Neural cell (in vitro differentiated cells): ENCODE measurements around the gene GATA2. TPM values are rescaled to one million over a fixed set of nuclear protein-coding genes. Genes with fewer than 3 reads are reported as not detected.

Experiments used
- H2AFZ ChIP-seq: fragments of 200-600, 300-800 bp; sonication (generic), shearing (Covaris generic); 2 replicates; pipeline ENCODE4 v1.6.0; 2014; ENCODE audit warnings: low read depth, mild to moderate bottlenecking, antibody characterized with exemption, low read length, moderate library complexity
- H3F3A ChIP-seq: fragments of 200-600 bp; shearing (Covaris generic); 2 replicates; pipeline ENCODE4 v1.6.1; 2016; ENCODE audit warnings: mild to moderate bottlenecking, moderate library complexity, mixed read lengths, antibody characterized with exemption, low read length; ENCODE audit not compliant: insufficient read depth, poor library complexity, severe bottlenecking
- H3K27ac ChIP-seq: fragments of 200-600, 300-800 bp; sonication (generic), shearing (Covaris generic); 2 replicates; pipeline ENCODE4 v1.5.1; 2014; ENCODE audit warnings: mild to moderate bottlenecking, low read length, moderate library complexity
- H3K27me3 ChIP-seq: fragments of 300-800, 200-600 bp; sonication (generic), shearing (Covaris generic); 2 replicates; pipeline ENCODE4 v1.6.0; 2014; ENCODE audit warnings: mild to moderate bottlenecking, low read depth, low read length, moderate library complexity; ENCODE audit not compliant: insufficient read depth
- H3K36me3 ChIP-seq: fragments of 300-800, 200-600 bp; sonication (generic), shearing (Covaris generic); 2 replicates; pipeline ENCODE4 v1.5.1; 2014; ENCODE audit warnings: mild to moderate bottlenecking, antibody characterized with exemption, low read length, moderate library complexity; ENCODE audit not compliant: insufficient read depth
- H3K4me2 ChIP-seq: fragments of 300-800, 200-600 bp; sonication (generic), shearing (Covaris generic); 2 replicates; pipeline ENCODE4 v1.6.0; 2014; ENCODE audit warnings: mild to moderate bottlenecking, low read length
- H3K4me3 ChIP-seq: fragments of 300-800, 200-600 bp; sonication (generic), shearing (Covaris generic); 2 replicates; pipeline ENCODE4 v1.5.1; 2014; ENCODE audit warnings: mild to moderate bottlenecking, low read length, moderate library complexity
- H3K79me2 ChIP-seq: fragments of 200-600 bp; shearing (Covaris generic); replicated peaks from 2 replicates; pipeline ENCODE4 v1.6.0; 2014; ENCODE audit warnings: mild to moderate bottlenecking, low read length, moderate library complexity; ENCODE audit not compliant: insufficient read depth
- H3K9ac ChIP-seq: fragments of 300-800, 200-600 bp; sonication (generic), shearing (Covaris generic); 2 replicates; pipeline ENCODE4 v1.6.1; 2016; ENCODE audit warnings: mild to moderate bottlenecking, low read length, mixed read lengths
- H3K9me2 ChIP-seq: fragments of 200-600 bp; shearing (Covaris generic); 2 replicates; pipeline ENCODE4 v1.6.1; 2016; ENCODE audit warnings: mild to moderate bottlenecking, low read length, mixed read lengths; ENCODE audit not compliant: insufficient read depth
- H3K9me3 ChIP-seq: fragments of 200-600, 300-800 bp; sonication (generic), shearing (Covaris generic); 2 replicates; pipeline ENCODE4 v1.6.1; 2016; ENCODE audit warnings: mild to moderate bottlenecking, mixed run types, low read length, moderate library complexity, mixed read lengths
- H4K20me1 ChIP-seq: fragments of 200-600 bp; shearing (Covaris generic); 2 replicates; pipeline ENCODE4 v1.6.1; 2016; ENCODE audit warnings: mild to moderate bottlenecking, mixed run types; ENCODE audit not compliant: insufficient read depth
- CTCF ChIP-seq: fragments of 450-650 bp; IDR thresholded peaks from 2 replicates; pipeline ENCODE4 v1.5.1; 2014; ENCODE audit warnings: antibody characterized with exemption, mild to moderate bottlenecking, moderate library complexity; ENCODE audit not compliant: poor library complexity, severe bottlenecking
- EP300 ChIP-seq: fragments of 450-650 bp; conservative IDR thresholded peaks from 2 replicates; pipeline ENCODE4 v1.6.1; 2014; ENCODE audit warnings: antibody characterized with exemption, mild to moderate bottlenecking, moderate library complexity; ENCODE audit not compliant: poor library complexity, severe bottlenecking
- EZH2 ChIP-seq: fragments of 200-600, 300-800 bp; shearing (Covaris generic), sonication (generic); IDR thresholded peaks from 2 replicates; pipeline ENCODE4 v1.6.1; 2014; ENCODE audit warnings: antibody characterized with exemption, low read length, borderline replicate concordance, mild to moderate bottlenecking; ENCODE audit not compliant: insufficient read depth, poor library complexity, severe bottlenecking
- MXI1 ChIP-seq: fragments of 450-650 bp; conservative IDR thresholded peaks from 2 replicates; pipeline ENCODE4 v1.6.1; 2014; ENCODE audit warnings: antibody characterized with exemption, mild to moderate bottlenecking; ENCODE audit not compliant: poor library complexity, severe bottlenecking
- POLR2AphosphoS5 ChIP-seq: IDR thresholded peaks from 2 replicates; pipeline ENCODE4 v1.6.1; 2012
- RAD21 ChIP-seq: fragments of 450-650 bp; conservative IDR thresholded peaks from 2 replicates; pipeline ENCODE4 v1.6.1; 2014; ENCODE audit warnings: antibody characterized with exemption, mild to moderate bottlenecking, moderate library complexity
- REST ChIP-seq: IDR thresholded peaks from 2 replicates; pipeline ENCODE4 v1.6.1; 2012; ENCODE audit warnings: borderline replicate concordance
- SMC3 ChIP-seq: fragments of 450-650 bp; conservative IDR thresholded peaks from 2 replicates; pipeline ENCODE4 v1.6.1; 2014; ENCODE audit warnings: antibody characterized with exemption, mild to moderate bottlenecking, moderate library complexity; ENCODE audit not compliant: poor library complexity
- TAF1 ChIP-seq: IDR thresholded peaks from 2 replicates; pipeline ENCODE4 v1.6.1; 2012; ENCODE audit warnings: low read depth
- polyA plus RNA-seq: library from polyadenylated mRNA; depleted of rRNA; stranded (reverse); fragments of >200 nt; gene quantifications from 2 replicates; pipeline ENCODE4 v1.2.3, GENCODE V29; 2014

GATA2 gene
- polyA plus RNA-seq, 1 donor from 2014 or later, result not detected

- Histone ChIP-seq H3K79me2 (no peaks in the 10 kb centered on the region), H3K4me3 (peak overlapping the region; percentile 77), H3F3A (no peaks in the 10 kb centered on the region), H3K27me3 (peaks cover 58% of the 10 kb centered on the region), H4K20me1 (no peaks in the 10 kb centered on the region), H3K9me2 (no peaks in the 10 kb centered on the region), H3K36me3 (no peaks in the 10 kb centered on the region), H3K9ac (peak overlapping the region; percentile 73), H3K27ac (no peak overlapping the region), H3K4me2 (peak overlapping the region; percentile 15), H3K9me3 (no peaks in the 10 kb centered on the region), H2AFZ (peak overlapping the region; percentile 66)
- TF ChIP-seq POLR2AphosphoS5 (peak; percentile 18), SMC3 (no peak)
Observed at GRCh38 chr3:128496602-128497304, 3.8 kb upstream of the GATA2 start.

- H3K36me3 ChIP-seq, result no peaks in the 10 kb centered on the region
- H3F3A ChIP-seq, result no peaks in the 10 kb centered on the region
- no peaks in the 10 kb centered on the region for H3K9me2 ChIP-seq
- H2AFZ ChIP-seq, result no peak overlapping the region
- no peaks in the 10 kb centered on the region for H4K20me1 ChIP-seq
- peaks cover 65% of the 10 kb centered on the region for H3K27me3 ChIP-seq
- TF ChIP-seq REST (no peak), RAD21 (no peak), TAF1 (no peak), POLR2AphosphoS5 (no peak), EZH2 (no peak), MXI1 (no peak), EP300 (no peak), CTCF (no peak)
- H3K4me2 ChIP-seq, result no peak overlapping the region
- H3K9me3 ChIP-seq, result no peaks in the 10 kb centered on the region
- no peaks in the 10 kb centered on the region for H3K79me2 ChIP-seq
- no peak overlapping the region for H3K4me3 ChIP-seq
- no peak overlapping the region for H3K9ac ChIP-seq
- H3K27ac ChIP-seq, result no peak overlapping the region
Observed at GRCh38 chr3:128496019-128496601, 3.1 kb upstream of the GATA2 start.
